ENCODE measurements around the gene ATP5MG. TPM values are rescaled to one million over a fixed set of nuclear protein-coding genes. Genes with fewer than 3 reads are reported as not detected.

Gene ATP5MG
- total and polyA plus RNA-seq, 2 of the 4 experiments (the other 2 are of a cell fraction) = 144 to 219 TPM

GRCh38 chr11:118434553-118435289 is 33.3 kb downstream of the ATP5MG start:
- intact Hi-C loops (cut with micrococcal nuclease) (loop anchor here (5.0 kb wide), 1 partner anchor 53 kb away; no protein-coding TSS in a partner anchor), dilution Hi-C loops (cut with HindIII; ENCODE audit: low sequenced_read_pairs, unreplicated experiment) (no loop called here), in situ Hi-C loops (cut with MboI; ENCODE audit: low sequenced_read_pairs) (no loop called here)
- ChIA-PET POLR2A (ENCODE audit: unreplicated experiment) (interaction anchor here (0.6 kb wide), 1 partner anchor 10 kb away, joined by 3 read pairs; no protein-coding TSS in a partner anchor), CTCF (interaction anchor here (0.9 kb wide), 1 partner anchor 11 kb away, joined by 3 read pairs; no protein-coding TSS in a partner anchor)
- Histone ChIP-seq H4K8ac (ENCODE audit: low read depth in 2 of 2, low read length in 2 of 2) (peak overlapping the region in 1 of 2 experiments; percentile 5; a peak in 2 of 4 replicates), H4K20me1 (ENCODE audit: insufficient read depth, low read length) (peaks cover 30% of the 10 kb centered on the region), H2AFZ (replicated peaks; ENCODE audit: low read length, poor library complexity) (peak overlapping the region; percentile 96), H3K4me1 (ENCODE audit: control insufficient read depth, insufficient read depth, low read length) (peaks cover 4% of the 10 kb centered on the region), H3K27ac (ENCODE audit: insufficient read depth, low read length) (peak overlapping the region; percentile 95), H3K9me1 (ENCODE audit: insufficient read depth, low read length) (no peaks in the 10 kb centered on the region), H3K23ac (ENCODE audit: low read depth, low read length) (peak overlapping the region; percentile 79), H3K9me3 (ENCODE audit: control insufficient read depth, insufficient read depth, low read length) (no peaks in the 10 kb centered on the region), H2BK15ac (ENCODE audit: low read depth, low read length) (no peak overlapping the region), H2AK9ac (replicated peaks; ENCODE audit: low read depth, low read length, poor library complexity) (peak overlapping the region; percentile 84), H3K56ac (ENCODE audit: extremely low read depth, insufficient read depth, low read length) (peak overlapping the region; percentile 35; the same call in 1 of the 2 replicates), H4K91ac (ENCODE audit: insufficient read depth, low read depth, low read length) (no peak overlapping the region), H4K5ac (ENCODE audit: low read depth, low read length) (no peak overlapping the region; the same call in 1 of the 2 replicates), H2BK120ac (ENCODE audit: low read depth, low read length) (no peak overlapping the region), H3K79me1 (ENCODE audit: low read depth in 1 of 2, low read length in 2 of 2) (peaks cover 0 to 28% of the 10 kb centered on the region in 2 experiments; a peak in 2 of 4 replicates), H3K4me3 (ENCODE audit: insufficient read depth, low read depth, low read length) (peak overlapping the region; percentile 91), H2BK20ac (ENCODE audit: low read depth, low read length) (no peak overlapping the region), H3K27me3 (ENCODE audit: control insufficient read depth, insufficient read depth, low read length) (no peaks in the 10 kb centered on the region), H2AK5ac (ENCODE audit: low read depth, low read length) (no peak overlapping the region), H3K14ac (replicated peaks; ENCODE audit: low read depth, low read length) (peak overlapping the region; percentile 43), H3K4ac (ENCODE audit: low read depth, low read length) (peak overlapping the region; percentile 4; the same call in 1 of the 2 replicates), H3K18ac (ENCODE audit: low read depth, low read length) (no peak overlapping the region; the same call in 1 of the 2 replicates), H3K4me2 (ENCODE audit: low read depth, low read length) (peak overlapping the region; percentile 100), H3K36me3 (ENCODE audit: control insufficient read depth, insufficient read depth, low read length) (no peaks in the 10 kb centered on the region), H2BK5ac (ENCODE audit: low read depth, low read length, poor library complexity, severe bottlenecking) (no peak overlapping the region), H3K9ac (ENCODE audit: low read depth, low read length) (peak overlapping the region; percentile 83)
- ATAC-seq (ENCODE audit: low read depth) (no peak), DNase-seq (peak; percentile 40)
- BruUV-seq (replicated peaks) = no TSS peak
- TF ChIP-seq MXI1 (IDR thresholded peaks at IDR 0.05; ENCODE audit: borderline replicate concordance, low read depth, low read length) (peak; percentile 92), NFE2L2 (IDR thresholded peaks at IDR 0.05; ENCODE audit: low read depth, low read length) (no peak), FOS (IDR thresholded peaks at IDR 0.05; ENCODE audit: low read depth, low read length) (no peak), SMC3 (IDR thresholded peaks at IDR 0.05; ENCODE audit: low read depth, low read length) (no peak), BHLHE40 (IDR thresholded peaks at IDR 0.05; ENCODE audit: low read depth, low read length) (no peak), POLR2A (IDR thresholded peaks at IDR 0.05; ENCODE audit: low read depth, low read length) (no peak)
- 0% methylated on average over 12 of the region's 39 CpGs; no CpG with 5 or more reads in 1 of the 2 experiments for WGBS, 2 experiments (ENCODE audit: extremely low coverage in 2 of 2, insufficient read length in 1 of 2)
